MM.1S (cell line): ENCODE results near the gene ZMIZ1.

Experiments used
- DNase-seq: peaks from one replicate; pipeline ENCODE4 v3.0.0-alpha.2; 2015
- H2AFZ ChIP-seq: fragments of 300-600 bp; sonication (generic); 2 replicates; pipeline ENCODE4 v1.6.0; 2016; ENCODE audit warnings: antibody characterized with exemption, low read length
- H3F3A ChIP-seq: fragments of 300-600 bp; sonication (generic); 2 replicates; pipeline ENCODE4 v1.6.1; 2016; ENCODE audit warnings: mild to moderate bottlenecking, antibody characterized with exemption, low read length, moderate library complexity, mixed read lengths; ENCODE audit not compliant: insufficient read depth
- H3K27ac ChIP-seq: fragments of 300-600 bp; sonication (generic); 2 replicates; pipeline ENCODE4 v1.5.1; 2016; ENCODE audit warnings: mild to moderate bottlenecking, low read length
- H3K27me3 ChIP-seq: fragments of 300-600 bp; sonication (generic); replicated peaks from 2 replicates; pipeline ENCODE4 v1.6.0; 2016; ENCODE audit warnings: low read length; ENCODE audit not compliant: insufficient read depth
- H3K36me3 ChIP-seq: fragments of 300-600 bp; sonication (generic); replicated peaks from 2 replicates; pipeline ENCODE4 v1.6.1; 2016; ENCODE audit warnings: mild to moderate bottlenecking, low read length, mixed read lengths; ENCODE audit not compliant: insufficient read depth
- H3K4me1 ChIP-seq: fragments of 300-600 bp; sonication (generic); 2 replicates; pipeline ENCODE4 v1.6.1; 2016; ENCODE audit warnings: low read length, mixed read lengths
- H3K4me2 ChIP-seq: fragments of 300-600 bp; sonication (generic); 2 replicates; pipeline ENCODE4 v1.6.0; 2016; ENCODE audit warnings: low read depth, low read length
- H3K4me3 ChIP-seq: fragments of 300-600 bp; sonication (generic); 2 replicates; pipeline ENCODE4 v1.5.1; 2016; ENCODE audit warnings: low read length, mixed read lengths
- H3K79me2 ChIP-seq: fragments of 300-600 bp; sonication (generic); 2 replicates; pipeline ENCODE4 v1.6.1; 2016; ENCODE audit warnings: mixed run types, low read length, mixed read lengths
- H3K9ac ChIP-seq: fragments of 300-600 bp; sonication (generic); 2 replicates; pipeline ENCODE4 v1.6.1; 2016; ENCODE audit warnings: low read length, mixed read lengths
- H3K9me2 ChIP-seq: fragments of 300-600 bp; sonication (generic); replicated peaks from 2 replicates; pipeline ENCODE4 v1.6.1; 2016; ENCODE audit warnings: mild to moderate bottlenecking, low read length, mixed read lengths; ENCODE audit not compliant: insufficient read depth
- H3K9me3 ChIP-seq: fragments of 300-600 bp; sonication (generic); replicated peaks from 2 replicates; pipeline ENCODE4 v1.6.1; 2016; ENCODE audit warnings: mild to moderate bottlenecking, low read length, mixed read lengths; ENCODE audit not compliant: insufficient read depth
- H4K20me1 ChIP-seq: fragments of 300-600 bp; sonication (generic); 2 replicates; pipeline ENCODE4 v1.6.1; 2016; ENCODE audit warnings: mild to moderate bottlenecking, low read length, moderate library complexity, mixed read lengths; ENCODE audit not compliant: insufficient read depth
- EZH2 ChIP-seq: fragments of 300-600 bp; sonication (generic); optimal IDR thresholded peaks from 2 replicates; pipeline ENCODE3; 2017; ENCODE audit warnings: low read depth, mild to moderate bottlenecking, antibody characterized with exemption, low read length, mixed read lengths
- EZH2phosphoT487 ChIP-seq: fragments of 300-600 bp; sonication (generic); IDR thresholded peaks from 2 replicates; pipeline ENCODE4 v1.6.1; 2018; ENCODE audit warnings: antibody characterized with exemption, low read length
- TF ChIP-seq, protein P1 (sequence below): fragments of 300-600 bp; sonication (generic); IDR thresholded peaks from 2 replicates; pipeline ENCODE4 v1.5.1; 2016; ENCODE audit warnings: antibody characterized with exemption, low read length, mixed read lengths

Gene ZMIZ1

DNA sequence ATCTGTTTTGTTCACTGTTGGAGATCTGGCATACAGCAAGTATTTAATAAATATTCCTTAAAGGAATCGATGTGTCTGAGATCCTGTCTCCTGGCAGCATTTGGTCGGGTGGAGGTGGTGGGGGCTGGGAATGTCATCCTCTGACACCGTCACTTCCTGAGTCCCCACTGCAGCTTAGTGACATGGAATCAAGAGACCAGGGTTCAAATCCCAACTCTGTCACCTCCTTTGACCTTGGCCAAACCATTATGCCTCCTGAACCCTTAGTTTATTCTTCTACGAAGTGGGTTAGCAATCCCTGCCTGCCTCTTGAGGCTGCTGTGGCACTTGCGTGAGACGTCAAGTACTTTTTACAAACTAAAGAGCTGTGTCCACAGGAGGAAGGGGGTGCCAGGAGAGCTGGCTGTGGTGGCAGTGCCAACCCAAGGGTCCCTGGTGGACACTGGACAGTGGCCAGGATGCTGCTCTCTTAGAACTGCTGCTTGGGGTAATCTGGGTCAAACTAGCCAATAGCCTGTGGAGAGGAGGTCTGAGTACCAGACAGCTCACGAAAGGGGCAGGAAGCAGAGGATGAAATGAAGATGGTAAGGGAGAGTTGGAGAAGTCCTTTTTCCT is 8.0 kb upstream of the ZMIZ1 start:
- TF ChIP-seq EZH2 (no peak), EZH2phosphoT487 (no peak)
- TF ChIP-seq, protein P1, sequence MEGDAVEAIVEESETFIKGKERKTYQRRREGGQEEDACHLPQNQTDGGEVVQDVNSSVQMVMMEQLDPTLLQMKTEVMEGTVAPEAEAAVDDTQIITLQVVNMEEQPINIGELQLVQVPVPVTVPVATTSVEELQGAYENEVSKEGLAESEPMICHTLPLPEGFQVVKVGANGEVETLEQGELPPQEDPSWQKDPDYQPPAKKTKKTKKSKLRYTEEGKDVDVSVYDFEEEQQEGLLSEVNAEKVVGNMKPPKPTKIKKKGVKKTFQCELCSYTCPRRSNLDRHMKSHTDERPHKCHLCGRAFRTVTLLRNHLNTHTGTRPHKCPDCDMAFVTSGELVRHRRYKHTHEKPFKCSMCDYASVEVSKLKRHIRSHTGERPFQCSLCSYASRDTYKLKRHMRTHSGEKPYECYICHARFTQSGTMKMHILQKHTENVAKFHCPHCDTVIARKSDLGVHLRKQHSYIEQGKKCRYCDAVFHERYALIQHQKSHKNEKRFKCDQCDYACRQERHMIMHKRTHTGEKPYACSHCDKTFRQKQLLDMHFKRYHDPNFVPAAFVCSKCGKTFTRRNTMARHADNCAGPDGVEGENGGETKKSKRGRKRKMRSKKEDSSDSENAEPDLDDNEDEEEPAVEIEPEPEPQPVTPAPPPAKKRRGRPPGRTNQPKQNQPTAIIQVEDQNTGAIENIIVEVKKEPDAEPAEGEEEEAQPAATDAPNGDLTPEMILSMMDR = no peak
- Histone ChIP-seq H4K20me1 (no peaks in the 10 kb centered on the region), H3K4me3 (no peak overlapping the region), H3K27ac (no peak overlapping the region), H3K4me1 (peaks cover 6% of the 10 kb centered on the region; the same call in 1 of the 2 replicates), H3K9ac (no peak overlapping the region), H3K27me3 (no peaks in the 10 kb centered on the region), H3F3A (no peaks in the 10 kb centered on the region), H3K9me3 (no peaks in the 10 kb centered on the region), H3K36me3 (no peaks in the 10 kb centered on the region), H3K9me2 (no peaks in the 10 kb centered on the region), H3K4me2 (no peak overlapping the region), H3K79me2 (no peaks in the 10 kb centered on the region), H2AFZ (no peak overlapping the region)
- no peak for DNase-seq

DNA sequence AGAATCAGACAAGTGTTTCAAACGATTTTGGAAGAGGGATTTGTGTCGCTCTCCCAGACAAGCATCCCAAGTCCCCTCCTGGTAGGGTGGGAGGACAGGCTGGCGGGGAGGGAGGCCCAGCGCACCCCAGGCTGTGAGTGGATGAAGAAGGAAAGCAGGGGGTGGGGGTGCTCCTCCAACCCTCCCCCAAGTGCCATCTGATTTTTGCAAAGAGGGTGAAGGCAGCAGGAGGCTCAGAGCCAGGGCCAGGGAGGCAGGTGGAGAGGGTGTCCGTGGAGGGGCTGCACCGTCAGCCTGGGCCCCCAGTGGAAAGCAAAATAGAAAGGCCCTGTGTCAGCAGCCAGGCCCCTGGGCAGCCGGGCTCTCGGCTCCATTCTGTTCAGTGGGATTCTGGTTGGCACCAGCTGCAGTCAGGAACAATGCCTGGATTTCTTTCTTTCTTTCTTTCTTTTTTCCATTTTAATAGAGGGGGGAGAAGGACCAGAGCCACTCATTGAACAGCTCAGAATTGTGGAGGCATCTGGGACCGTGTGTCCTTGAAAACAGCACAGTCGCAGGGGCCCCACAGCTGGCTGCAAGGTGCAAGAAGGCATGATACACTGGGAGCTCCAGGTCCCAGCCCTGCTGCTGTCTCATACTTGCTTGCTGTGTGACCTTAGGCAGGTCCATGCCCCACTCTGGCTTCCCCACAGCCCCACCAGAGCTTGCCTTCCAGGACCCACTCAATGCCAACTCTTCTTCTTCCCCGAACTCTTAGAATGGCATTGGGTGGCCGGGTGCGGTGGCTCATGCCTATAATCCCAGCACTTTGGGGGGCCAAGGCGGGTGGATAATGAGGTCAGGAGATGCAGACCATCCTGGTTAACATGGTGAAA is 7.1 kb upstream of the ZMIZ1 start:
- H3K9me2 ChIP-seq = no peaks in the 10 kb centered on the region
- no peak overlapping the region for H3K4me2 ChIP-seq
- no peak for DNase-seq
- no peak overlapping the region for H3K27ac ChIP-seq
- H3K4me3 ChIP-seq = no peak overlapping the region
- H4K20me1 ChIP-seq = no peaks in the 10 kb centered on the region
- no peaks in the 10 kb centered on the region for H3K36me3 ChIP-seq
- TF ChIP-seq, protein P1 = no peak
- TF ChIP-seq EZH2 = no peak
- no peak for TF ChIP-seq EZH2phosphoT487
- H3K9me3 ChIP-seq = no peaks in the 10 kb centered on the region
- H3F3A ChIP-seq = 0 out of 2 replicates have a peak, but pooled peaks cover 2% of the 10 kb centered on the region
- H3K27me3 ChIP-seq = no peaks in the 10 kb centered on the region
- H2AFZ ChIP-seq = no peak overlapping the region
- peaks cover 6% of the 10 kb centered on the region; the same call in 1 of the 2 replicates for H3K4me1 ChIP-seq
- H3K9ac ChIP-seq = no peak overlapping the region
- no peaks in the 10 kb centered on the region for H3K79me2 ChIP-seq

DNA sequence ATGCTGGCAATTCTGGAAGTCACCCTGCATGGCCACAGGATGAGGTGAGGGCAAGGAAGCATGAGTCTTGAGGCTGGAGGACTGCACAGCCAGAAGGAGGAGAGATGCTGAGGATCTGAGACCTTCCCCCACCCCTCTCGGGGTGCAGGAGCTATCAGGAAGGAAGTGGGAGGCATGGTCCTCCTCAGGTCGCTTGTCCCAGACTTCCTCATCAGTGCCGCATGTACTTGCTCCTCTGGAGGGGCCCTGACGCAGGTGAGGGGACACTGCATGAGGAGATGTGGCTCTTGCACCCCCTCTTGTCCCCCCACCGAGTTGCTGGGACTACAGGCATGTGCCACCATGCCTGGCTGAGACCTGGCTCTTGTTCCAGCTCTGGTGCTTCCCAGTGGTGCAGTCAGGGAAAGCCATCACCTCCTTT is 5.7 kb upstream of the ZMIZ1 start:
- no peaks in the 10 kb centered on the region for H4K20me1 ChIP-seq
- no peak for DNase-seq
- H3K27me3 ChIP-seq = no peaks in the 10 kb centered on the region
- no peaks in the 10 kb centered on the region for H3K79me2 ChIP-seq
- no peak overlapping the region for H3K9ac ChIP-seq
- H3F3A ChIP-seq = 0 out of 2 replicates have a peak, but pooled peaks cover 5% of the 10 kb centered on the region
- no peak overlapping the region for H3K4me3 ChIP-seq
- no peaks in the 10 kb centered on the region for H3K9me3 ChIP-seq
- peaks cover 6% of the 10 kb centered on the region; the same call in 1 of the 2 replicates for H3K4me1 ChIP-seq
- no peaks in the 10 kb centered on the region for H3K9me2 ChIP-seq
- H3K27ac ChIP-seq = no peak overlapping the region
- H3K36me3 ChIP-seq = no peaks in the 10 kb centered on the region
- H3K4me2 ChIP-seq = no peak overlapping the region
- H2AFZ ChIP-seq = no peak overlapping the region
- TF ChIP-seq, protein P1 = no peak
- TF ChIP-seq EZH2 (no peak), EZH2phosphoT487 (no peak)
